HEK293T (cell line): ENCODE results near the gene SLC17A9.

Source experiments
- CTCF ChIA-PET: fragments of 350-600 bp; formaldehyde crosslinking; extraction: SDS; loops from one replicate; lab custom pipeline; 2021; ENCODE audit warnings: antibody characterized with exemption, inconsistent platforms; lab: Yijun Ruan, JAX
- POLR2A ChIA-PET: fragments of 350-600 bp; formaldehyde crosslinking; extraction: SDS; loops from one replicate; lab custom pipeline; 2020; ENCODE audit warnings: antibody characterized with exemption, inconsistent platforms; lab: Yijun Ruan, JAX
- DNase-seq: peaks from one replicate; pipeline ENCODE4 v3.0.0; 2012; ENCODE audit warnings: mixed read lengths; ENCODE audit errors: extremely low spot score
- ARNT ChIP-seq: fragments of 450-650 bp; IDR thresholded peaks from 2 replicates; pipeline ENCODE4 v1.6.1; 2017; ENCODE audit warnings: mild to moderate bottlenecking
- BHLHE40 ChIP-seq: fragments of 450-650 bp; IDR thresholded peaks from 2 replicates; pipeline ENCODE4 v1.6.1; 2016; ENCODE audit warnings: mild to moderate bottlenecking, moderate library complexity, borderline replicate concordance
- CTBP1 ChIP-seq: fragments of 450-650 bp; IDR thresholded peaks from 2 replicates; pipeline ENCODE4 v1.6.1; 2016; ENCODE audit warnings: borderline replicate concordance
- ELF4 ChIP-seq: fragments of 450-650 bp; IDR thresholded peaks from 2 replicates; pipeline ENCODE4 v1.6.1; 2017; ENCODE audit warnings: antibody characterized with exemption
- FOXA1 ChIP-seq: fragments of 450-650 bp; IDR thresholded peaks from 2 replicates; pipeline ENCODE4 v1.6.1; 2016; ENCODE audit warnings: mild to moderate bottlenecking
- FOXK2 ChIP-seq: fragments of 450-650 bp; IDR thresholded peaks from 2 replicates; pipeline ENCODE4 v1.6.1; 2016; ENCODE audit warnings: mild to moderate bottlenecking
- FOXM1 ChIP-seq: fragments of 450-650 bp; IDR thresholded peaks from 2 replicates; pipeline ENCODE4 v1.6.1; 2017; ENCODE audit warnings: mild to moderate bottlenecking, borderline replicate concordance
- HDGF ChIP-seq: fragments of 450-650 bp; IDR thresholded peaks from 2 replicates; pipeline ENCODE4 v1.6.1; 2017; ENCODE audit warnings: antibody characterized with exemption, borderline replicate concordance
- L3MBTL2 ChIP-seq: fragments of 450-650 bp; conservative IDR thresholded peaks from 2 replicates; pipeline ENCODE4 v1.6.1; 2016; ENCODE audit warnings: mild to moderate bottlenecking
- LEF1 ChIP-seq: fragments of 450-650 bp; IDR thresholded peaks from 2 replicates; pipeline ENCODE4 v1.6.1; 2017; ENCODE audit warnings: mild to moderate bottlenecking, borderline replicate concordance
- NFRKB ChIP-seq: fragments of 450-650 bp; IDR thresholded peaks from 2 replicates; pipeline ENCODE4 v1.6.1; 2016; ENCODE audit warnings: mild to moderate bottlenecking, moderate library complexity
- PKNOX1 ChIP-seq: fragments of 450-650 bp; IDR thresholded peaks from 2 replicates; pipeline ENCODE4 v1.6.1; 2016
- SP1 ChIP-seq: fragments of 450-650 bp; IDR thresholded peaks from 2 replicates; pipeline ENCODE4 v1.6.1; 2017
- SUZ12 ChIP-seq: fragments of 450-650 bp; IDR thresholded peaks from 2 replicates; pipeline ENCODE4 v1.6.1; 2016; ENCODE audit warnings: mild to moderate bottlenecking
- TARDBP ChIP-seq: fragments of 450-650 bp; IDR thresholded peaks from 2 replicates; pipeline ENCODE4 v1.6.1; 2016
- ZNF384 ChIP-seq: fragments of 450-650 bp; IDR thresholded peaks from 2 replicates; pipeline ENCODE4 v1.6.1; 2016

The SLC17A9 gene

GRCh38 chr20:62927128-62927705 lies 25.3 kb upstream of the SLC17A9 start:
- no peak for DNase-seq
- ChIA-PET CTCF (interaction anchor here (0.6 to 2.2 kb wide), 4 partner anchors 9 to 45 kb away, joined by 3 to 8 read pairs (median 4); no protein-coding TSS in a partner anchor), POLR2A (interaction anchor here (1.0 to 6.5 kb wide), 3 partner anchors 9 to 67 kb away, joined by 3 to 50 read pairs (median 3); partner anchors contain the start of genes GID8 and TCFL5)
- no peak for TF ChIP-seq FOXK2
- no peak for TF ChIP-seq TARDBP
- TF ChIP-seq ZNF384: no peak

- CTCF ChIA-PET: interaction anchor here (0.5 to 2.2 kb wide), 2 partner anchors 21 to 120 kb away, joined by 8 read pairs; no protein-coding TSS in a partner anchor
Observed at GRCh38 chr20:62928246-62928939, 24.1 kb upstream of the SLC17A9 start.

DNA sequence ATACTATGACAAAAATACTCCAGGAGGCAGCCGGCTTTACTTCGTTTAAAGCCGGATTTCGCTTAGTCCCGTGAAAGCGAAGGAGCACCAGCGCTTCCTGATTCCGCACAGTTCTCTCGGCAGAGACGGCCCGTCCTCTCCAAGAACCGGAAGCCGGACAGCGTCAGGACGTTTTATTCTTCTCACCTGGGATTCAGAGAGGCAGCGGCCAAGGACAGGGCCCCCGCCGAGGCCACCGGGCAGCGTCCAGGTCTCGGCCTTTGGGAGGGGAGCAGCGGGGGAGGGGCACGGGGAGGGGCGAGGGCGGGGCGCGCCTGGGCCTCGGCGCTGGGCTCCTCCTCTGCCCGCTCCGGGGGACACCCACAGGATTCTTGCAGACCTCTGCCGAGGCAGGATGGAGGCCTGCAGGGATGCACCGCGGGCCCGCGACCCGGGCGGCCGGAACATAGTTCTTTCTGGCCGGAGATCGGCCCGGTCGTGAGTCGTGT lies 23.4 kb upstream of the SLC17A9 start:
- CTCF ChIA-PET: no interaction called here

More at GRCh38 chr20:62928246-62928939, 24.1 kb upstream of the SLC17A9 start:
- TF ChIP-seq FOXK2 (no peak), TARDBP (no peak), NFRKB (no peak), L3MBTL2 (no peak), BHLHE40 (no peak), ELF4 (no peak), PKNOX1 (no peak), FOXM1 (no peak), CTBP1 (no peak), ARNT (no peak), HDGF (no peak), FOXA1 (no peak), SUZ12 (no peak), ZNF384 (no peak), LEF1 (no peak)
- POLR2A ChIA-PET: interaction anchor here (6.5 kb wide), 1 partner anchor 8 kb away, joined by 50 read pairs; the partner anchor contains the start of gene GID8
- no peak for DNase-seq

GRCh38 chr20:62931464-62931863 lies 21.0 kb upstream of the SLC17A9 start:
- POLR2A ChIA-PET: no interaction called here
- no peak for DNase-seq
- CTCF ChIA-PET: no interaction called here
- no peak for TF ChIP-seq HDGF
- no peak for TF ChIP-seq PKNOX1
- no peak for TF ChIP-seq ELF4
- no peak for TF ChIP-seq ARNT
- TF ChIP-seq FOXA1: no peak
- TF ChIP-seq SUZ12: no peak

More for the DNA sequence above, 23.4 kb upstream of the SLC17A9 start:
- no peak for DNase-seq
- TF ChIP-seq SUZ12 (no peak), L3MBTL2 (no peak), PKNOX1 (no peak)
- POLR2A ChIA-PET: interaction anchor here (6.5 kb wide), 1 partner anchor 7 kb away, joined by 50 read pairs; the partner anchor contains the start of gene GID8

GRCh38 chr20:62933966-62934365 lies 18.5 kb upstream of the SLC17A9 start:
- ChIA-PET POLR2A (interaction anchor here (6.4 kb wide), 1 partner anchor 8 kb away, joined by 50 read pairs; the partner anchor contains the start of gene DIDO1), CTCF (no interaction called here)
- TF ChIP-seq HDGF: no peak
- no peak for TF ChIP-seq SP1
- TF ChIP-seq NFRKB: no peak
- no peak for TF ChIP-seq CTBP1
- no peak for TF ChIP-seq LEF1
- no peak for TF ChIP-seq ZNF384
- no peak for TF ChIP-seq ELF4
- no peak for TF ChIP-seq PKNOX1
- DNase-seq: no peak
